PC-3 (cell line): ENCODE data around the gene ASH1L. TPM values are rescaled to one million over a fixed set of nuclear protein-coding genes. Genes with fewer than 3 reads are reported as not detected.
"Not testable (repeated sequence)": the region's sequence is repeated elsewhere in the genome, so short reads cannot be mapped to it uniquely, and the experiment has no call there.

Experiments used
- ATAC-seq: fragments of 200-7000 bp; cut with Tn5 transposase; 2 replicates; pipeline ENCODE4 v1.9.1; 2020; ENCODE audit warnings: mild to moderate bottlenecking, moderate library complexity
- BruUV-seq: library from RNA; stranded (reverse); fragments of 400-500 nt; replicated peaks from 2 replicates; lab custom pipeline; 2021; lab: Mats Ljungman, UMichigan
- CTCF ChIA-PET: fragments of 300-600 bp; sonication (Branson Sonifier 250); formaldehyde crosslinking; loops from one replicate; lab custom pipeline; 2022; ENCODE audit warnings: antibody characterized with exemption; lab: Charles Lee
- POLR2A ChIA-PET: fragments of 300-600 bp; sonication (Branson Sonifier 250); formaldehyde crosslinking; loops from one replicate; lab custom pipeline; 2022; ENCODE audit warnings: antibody characterized with exemption; ENCODE audit not compliant: unreplicated experiment; lab: Charles Lee
- DNase-seq: peaks from one replicate; pipeline ENCODE4 v3.0.0-alpha.2; 2015
- H2AFZ ChIP-seq: fragments of 300-600 bp; sonication (generic); 2 replicates; pipeline ENCODE4 v1.6.0; 2016; ENCODE audit warnings: antibody characterized with exemption, low read length
- H3F3A ChIP-seq: fragments of 300-600 bp; sonication (generic); one replicate; pipeline ENCODE4 v1.6.0; 2017; ENCODE audit warnings: antibody characterized with exemption, low read length, control low read depth, mild to moderate bottlenecking; ENCODE audit not compliant: unreplicated experiment
- H3K27ac ChIP-seq: fragments of 300-600 bp; sonication (generic); 2 replicates; pipeline ENCODE4 v1.5.1; 2016; ENCODE audit warnings: mild to moderate bottlenecking, low read length
- H3K27me3 ChIP-seq: fragments of 300-600 bp; sonication (generic); 2 replicates; pipeline ENCODE4 v1.6.1; 2016; ENCODE audit warnings: low read length, mixed read lengths
- H3K36me3 ChIP-seq: fragments of 300-600 bp; sonication (generic); 2 replicates; pipeline ENCODE4 v1.6.1; 2016; ENCODE audit warnings: low read depth, mixed run types, low read length, mixed read lengths
- H3K4me1 ChIP-seq: fragments of 300-600 bp; sonication (generic); 2 replicates; pipeline ENCODE4 v1.5.1; 2016; ENCODE audit warnings: low read length; ENCODE audit not compliant: insufficient read depth
- H3K4me2 ChIP-seq: fragments of 300-600 bp; sonication (generic); 2 replicates; pipeline ENCODE4 v1.6.0; 2016; ENCODE audit warnings: low read length
- H3K4me3 ChIP-seq: fragments of 300-600 bp; sonication (generic); 2 replicates; pipeline ENCODE4 v1.5.1; 2016; ENCODE audit warnings: mild to moderate bottlenecking, low read length, mixed read lengths
- H3K79me2 ChIP-seq: fragments of 300-600 bp; sonication (generic); 2 replicates; pipeline ENCODE4 v1.6.1; 2017; ENCODE audit warnings: low read length, mixed read lengths
- H3K9ac ChIP-seq: fragments of 300-600 bp; sonication (generic); 2 replicates; pipeline ENCODE4 v1.6.0; 2016; ENCODE audit warnings: mild to moderate bottlenecking, low read length
- H3K9me2 ChIP-seq: fragments of 300-600 bp; sonication (generic); replicated peaks from 2 replicates; pipeline ENCODE4 v1.6.1; 2016; ENCODE audit warnings: mixed run types, low read length, mixed read lengths
- H3K9me3 ChIP-seq: fragments of 300-600 bp; sonication (generic); 2 replicates; pipeline ENCODE4 v1.6.1; 2016; ENCODE audit warnings: low read length, mixed read lengths
- H4K20me1 ChIP-seq: fragments of 300-600 bp; sonication (generic); 2 replicates; pipeline ENCODE4 v1.6.1; 2016; ENCODE audit warnings: low read length, mixed read lengths
- CTCF ChIP-seq: fragments of 300-600 bp; sonication (generic); conservative IDR thresholded peaks from 2 replicates; pipeline ENCODE4 v1.5.1; 2017; ENCODE audit warnings: antibody characterized with exemption, low read depth, mild to moderate bottlenecking, low read length
- EZH2 ChIP-seq: fragments of 300-600 bp; sonication (generic); IDR thresholded peaks from one replicate; pipeline ENCODE4 v1.6.1; 2017; ENCODE audit warnings: antibody characterized with exemption, mild to moderate bottlenecking, low read length; ENCODE audit not compliant: unreplicated experiment
- EZH2phosphoT487 ChIP-seq: fragments of 300-600 bp; sonication (generic); IDR thresholded peaks from 2 replicates; pipeline ENCODE4 v1.6.1; 2018; ENCODE audit warnings: mild to moderate bottlenecking, antibody characterized with exemption, low read length, borderline replicate concordance
- intact Hi-C: fragments of 100-400 bp; cut with micrococcal nuclease; formaldehyde crosslinking; loops from 2 replicates; pipeline ENCODE4 v1.9.0; 2023
- total RNA-seq: library from RNA; depleted of rRNA; stranded (reverse); fragments of >200 nt; gene quantifications from 2 replicates; pipeline ENCODE4 v1.2.3, GENCODE V29; 2014

The ASH1L gene
- total RNA-seq, 1 experiment from 2014 or later = 27.6 TPM

GRCh38 chr1:155424091-155424490, 138.5 kb downstream of the ASH1L start:
- no peaks in the 10 kb centered on the region for H3K9me2 ChIP-seq
- H3K36me3 ChIP-seq = peaks cover 17% of the 10 kb centered on the region
- no peak for TF ChIP-seq CTCF
- TF ChIP-seq EZH2 = no peak
- no peak for TF ChIP-seq EZH2phosphoT487
- CTCF ChIA-PET = no interaction called here
- no peak overlapping the region for H3K4me3 ChIP-seq
- H3K27ac ChIP-seq = no peak overlapping the region
- no peaks in the 10 kb centered on the region for H3K27me3 ChIP-seq
- H3K4me2 ChIP-seq = no peak overlapping the region
- H3K9ac ChIP-seq = no peak overlapping the region
- no peak overlapping the region for H2AFZ ChIP-seq
- no peaks in the 10 kb centered on the region for H4K20me1 ChIP-seq
- POLR2A ChIA-PET = no interaction called here
- BruUV-seq = no TSS peak
- no peaks in the 10 kb centered on the region for H3K4me1 ChIP-seq
- H3F3A ChIP-seq = no peaks in the 10 kb centered on the region
- ATAC-seq = no peak
- H3K79me2 ChIP-seq = no peaks in the 10 kb centered on the region
- no peak for DNase-seq
- intact Hi-C loops = no loop called here
- 0 out of 2 replicates have a peak, but pooled peaks cover 2% of the 10 kb centered on the region for H3K9me3 ChIP-seq

- ChIA-PET POLR2A (no interaction called here), CTCF (no interaction called here)
- no peaks in the 10 kb centered on the region for H4K20me1 ChIP-seq
- H3K27ac ChIP-seq = no peak overlapping the region
- H3K4me3 ChIP-seq = no peak overlapping the region
- no peak for ATAC-seq
- peaks cover 14% of the 10 kb centered on the region for H3K36me3 ChIP-seq
- no peaks in the 10 kb centered on the region for H3K9me3 ChIP-seq
- H3K9me2 ChIP-seq = no peaks in the 10 kb centered on the region
- no peak overlapping the region for H3K4me2 ChIP-seq
- BruUV-seq = no TSS peak
- 0 out of 2 replicates have a peak, but pooled peaks cover 5% of the 10 kb centered on the region for H3K4me1 ChIP-seq
- no peak overlapping the region for H3K9ac ChIP-seq
- H2AFZ ChIP-seq = no peak overlapping the region
- H3F3A ChIP-seq = no peaks in the 10 kb centered on the region
- H3K79me2 ChIP-seq = no peaks in the 10 kb centered on the region
- no peaks in the 10 kb centered on the region for H3K27me3 ChIP-seq
- TF ChIP-seq EZH2phosphoT487 = no peak
- intact Hi-C loops = no loop called here
- no peak for DNase-seq
Observed at GRCh38 chr1:155420788-155421187, 141.8 kb downstream of the ASH1L start.

- H3K9me3 ChIP-seq, BruUV-seq, DNase-seq, intact Hi-C loops, H3K9me2 ChIP-seq, H4K20me1 ChIP-seq, POLR2A ChIA-PET, H3K79me2 ChIP-seq, H3K27ac ChIP-seq, H3K27me3 ChIP-seq, CTCF ChIA-PET, H2AFZ ChIP-seq, H3K9ac ChIP-seq, H3K4me1 ChIP-seq, H3K4me2 ChIP-seq, H3F3A ChIP-seq, ATAC-seq, H3K4me3 ChIP-seq: not testable (repeated sequence)
- peaks cover 14% of the 10 kb centered on the region for H3K36me3 ChIP-seq
Observed at GRCh38 chr1:155411840-155412239, 150.8 kb downstream of the ASH1L start.

- no peak overlapping the region for H3K9ac ChIP-seq
- no peaks in the 10 kb centered on the region for H3K9me3 ChIP-seq
- H2AFZ ChIP-seq = no peak overlapping the region
- H3F3A ChIP-seq = no peaks in the 10 kb centered on the region
- H3K27ac ChIP-seq = no peak overlapping the region
- DNase-seq = no peak
- ChIA-PET POLR2A (no interaction called here), CTCF (no interaction called here)
- no peaks in the 10 kb centered on the region for H3K27me3 ChIP-seq
- H3K36me3 ChIP-seq = peaks cover 14% of the 10 kb centered on the region
- intact Hi-C loops = no loop called here
- H3K9me2 ChIP-seq = no peaks in the 10 kb centered on the region
- no peak for ATAC-seq
- no TSS peak for BruUV-seq
- H3K4me3 ChIP-seq = no peak overlapping the region
- TF ChIP-seq CTCF (no peak), EZH2phosphoT487 (no peak)
- no peak overlapping the region for H3K4me2 ChIP-seq
- H4K20me1 ChIP-seq = no peaks in the 10 kb centered on the region
- H3K4me1 ChIP-seq = no peaks in the 10 kb centered on the region
- no peaks in the 10 kb centered on the region for H3K79me2 ChIP-seq
Observed at GRCh38 chr1:155410931-155411330, 151.7 kb downstream of the ASH1L start.
